Measurements from ENCODE around the gene RPRD1B. TPM values are rescaled to one million over a fixed set of nuclear protein-coding genes. Genes with fewer than 3 reads are reported as not detected.

RPRD1B gene
- polyA plus RNA-seq, 10 donors: 18.4 to 33.0 (median 26.5) TPM

- DNase-seq: no peak
Observed at GRCh38 chr20:38134427-38135270, 101.1 kb downstream of the RPRD1B start.

DNA sequence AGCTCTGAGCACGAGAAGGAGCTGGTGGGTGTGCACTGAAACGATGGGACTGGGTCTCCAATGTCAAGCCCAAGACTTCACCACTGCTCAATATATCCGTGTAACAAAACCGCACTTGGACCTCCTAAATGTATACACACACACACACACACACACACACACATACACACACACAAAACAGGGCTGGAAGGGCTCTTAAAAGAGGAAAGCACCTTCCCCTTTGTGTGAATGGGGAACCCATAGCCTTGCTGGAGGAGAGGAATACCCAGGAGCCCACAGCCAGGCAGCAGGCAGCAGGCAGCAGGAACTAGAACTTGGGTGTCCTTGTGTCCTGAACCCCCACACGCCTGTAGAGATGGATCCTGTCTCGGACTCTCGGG, 101.7 kb downstream of the RPRD1B start:
- DNase-seq: no peak

DNA sequence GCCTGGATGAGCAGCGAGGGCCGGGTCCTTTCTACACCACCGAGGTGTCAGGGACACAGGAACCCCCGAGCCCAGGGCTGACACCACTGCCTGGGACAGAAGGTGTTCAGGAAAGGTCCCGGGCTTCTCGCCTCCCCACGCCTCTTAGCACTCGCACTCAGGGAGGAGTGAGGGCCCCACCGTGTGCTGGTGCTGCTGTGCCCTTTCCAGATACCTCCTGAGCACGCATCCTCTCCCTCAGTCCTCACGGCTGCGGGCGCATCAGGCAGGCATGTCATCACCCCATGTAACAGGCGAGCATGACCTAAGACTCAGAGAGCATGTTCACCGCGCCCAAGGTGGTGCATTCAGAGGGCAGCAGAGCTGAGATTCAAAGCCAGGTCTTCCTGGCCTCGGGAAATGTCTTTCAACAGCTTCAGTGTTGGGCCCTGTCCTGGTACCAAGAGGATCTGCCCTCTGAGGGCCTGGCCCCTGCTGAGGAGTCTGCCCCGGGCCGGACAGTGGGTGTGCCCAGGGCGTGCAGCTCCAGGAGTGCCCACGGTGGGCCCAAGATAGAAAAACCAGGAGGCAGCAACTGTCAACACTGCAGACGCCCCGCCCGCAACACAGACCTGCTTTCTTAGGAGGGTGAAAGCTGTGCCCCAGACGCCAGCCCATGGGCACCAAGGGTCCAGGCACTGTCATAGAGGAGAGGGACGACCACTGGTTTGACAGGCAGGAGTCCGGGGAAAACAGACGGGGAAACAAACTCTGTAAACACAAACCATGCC, 102.3 kb downstream of the RPRD1B start:
- DNase-seq: no peak

DNA sequence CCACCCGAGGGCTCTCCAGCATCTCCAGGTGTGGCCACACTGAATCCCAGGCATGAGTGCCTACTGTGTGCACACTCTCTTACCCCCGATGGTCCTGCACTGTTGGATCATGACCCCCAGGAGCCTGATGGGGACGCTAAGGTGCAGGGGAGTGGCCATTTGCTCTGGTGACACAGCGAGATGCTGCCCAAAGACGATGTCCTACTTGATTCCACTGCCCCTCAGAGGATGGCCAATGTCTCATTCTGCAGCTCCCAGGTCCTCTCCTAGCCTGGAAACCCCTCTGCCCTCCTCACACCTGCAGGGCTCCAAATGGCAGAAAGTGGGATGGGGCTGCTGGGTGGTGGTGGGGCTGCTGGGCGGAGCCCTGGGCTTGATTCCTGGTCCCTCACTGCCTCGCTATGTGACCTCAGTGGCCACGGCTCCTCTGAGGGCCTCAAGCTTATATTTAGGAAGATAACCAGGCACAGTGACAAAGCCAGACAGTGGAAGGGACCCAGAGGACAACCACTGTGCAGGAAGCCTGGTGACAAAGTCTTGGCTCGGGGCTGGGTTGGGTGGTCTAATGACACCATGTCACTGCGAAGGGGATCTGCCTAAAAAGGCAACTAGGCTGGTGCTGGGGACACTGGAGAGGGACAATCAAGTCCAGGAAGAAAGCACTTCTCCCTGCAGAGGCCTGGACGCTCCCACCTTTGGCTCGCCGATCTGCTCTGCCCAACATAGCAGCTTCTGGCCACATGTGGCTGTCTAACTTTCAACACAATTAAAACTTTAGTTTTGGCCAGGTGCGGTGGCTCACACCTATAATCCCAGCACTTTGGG, 103.1 kb downstream of the RPRD1B start:
- DNase-seq: no peak

- DNase-seq: no peak
Observed at GRCh38 chr20:38137441-38138037, 104.0 kb downstream of the RPRD1B start.

DNA sequence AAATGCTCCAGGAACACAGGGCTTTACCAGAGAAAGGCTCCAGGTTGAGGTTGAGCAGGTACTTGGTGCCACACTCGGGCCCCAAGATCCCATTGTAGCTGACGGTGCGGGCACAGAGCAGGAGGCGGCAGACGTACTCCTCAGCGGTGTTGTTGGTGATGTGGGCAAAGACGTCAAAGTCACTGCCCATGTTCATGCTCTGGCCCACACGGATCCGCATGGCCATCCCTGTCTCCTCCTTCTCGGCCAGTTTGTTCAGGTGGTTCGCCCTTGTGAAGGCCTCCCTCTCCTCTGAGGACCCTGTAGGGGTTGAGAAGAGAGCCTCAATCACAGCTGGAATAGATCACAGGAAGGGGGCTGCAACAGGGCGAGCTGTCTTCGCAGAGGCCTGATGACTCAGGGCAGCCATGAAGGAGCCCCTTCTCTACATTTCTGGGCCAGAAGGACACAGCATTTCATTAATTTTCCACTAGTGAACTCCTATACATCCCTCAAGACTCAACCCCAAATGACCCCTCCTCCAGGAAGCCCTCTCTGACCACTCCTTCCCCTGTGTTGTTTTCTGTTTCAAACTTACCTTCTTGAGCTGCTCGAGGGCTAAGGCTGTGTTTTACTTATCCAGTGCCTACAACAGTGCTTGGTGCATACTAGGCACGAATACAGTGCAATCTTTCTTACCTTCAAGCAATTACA, 104.7 kb downstream of the RPRD1B start:
- no peak for DNase-seq

DNA sequence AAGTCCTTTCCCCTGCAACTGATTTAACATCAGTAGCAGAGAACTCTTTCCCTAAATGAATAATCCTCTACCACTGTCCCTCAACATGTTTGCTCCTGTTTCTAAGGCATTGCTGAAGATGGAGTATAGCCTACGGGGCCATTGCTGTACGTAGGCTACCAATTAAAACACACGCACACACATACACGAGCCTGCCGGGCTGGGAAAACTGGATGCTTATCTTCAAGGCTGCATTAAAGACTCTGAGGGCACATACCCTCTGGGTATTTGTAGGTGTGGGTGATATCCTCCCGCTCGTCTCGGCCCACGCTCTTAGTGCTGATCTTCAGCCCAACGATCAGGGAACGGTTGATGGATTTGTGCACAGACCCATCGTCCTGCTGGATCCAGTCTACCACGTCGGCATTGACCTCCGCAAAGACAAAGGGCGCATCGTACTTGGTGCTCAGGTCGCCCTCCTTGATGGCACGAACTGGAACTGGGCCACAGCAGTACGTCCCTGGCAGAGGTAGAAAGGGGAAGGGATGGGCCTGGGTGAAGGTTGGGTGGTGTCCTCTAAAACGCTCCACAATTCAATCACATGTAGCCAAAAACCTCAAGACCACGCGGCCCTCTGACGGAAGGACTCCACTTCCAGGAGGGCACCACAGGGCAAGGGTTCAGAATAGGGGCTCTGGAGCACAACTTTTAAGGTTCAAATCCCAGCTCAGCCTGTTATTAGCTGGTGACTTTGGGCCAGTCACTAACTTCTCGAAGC, 105.8 kb downstream of the RPRD1B start:
- DNase-seq: no peak

DNA sequence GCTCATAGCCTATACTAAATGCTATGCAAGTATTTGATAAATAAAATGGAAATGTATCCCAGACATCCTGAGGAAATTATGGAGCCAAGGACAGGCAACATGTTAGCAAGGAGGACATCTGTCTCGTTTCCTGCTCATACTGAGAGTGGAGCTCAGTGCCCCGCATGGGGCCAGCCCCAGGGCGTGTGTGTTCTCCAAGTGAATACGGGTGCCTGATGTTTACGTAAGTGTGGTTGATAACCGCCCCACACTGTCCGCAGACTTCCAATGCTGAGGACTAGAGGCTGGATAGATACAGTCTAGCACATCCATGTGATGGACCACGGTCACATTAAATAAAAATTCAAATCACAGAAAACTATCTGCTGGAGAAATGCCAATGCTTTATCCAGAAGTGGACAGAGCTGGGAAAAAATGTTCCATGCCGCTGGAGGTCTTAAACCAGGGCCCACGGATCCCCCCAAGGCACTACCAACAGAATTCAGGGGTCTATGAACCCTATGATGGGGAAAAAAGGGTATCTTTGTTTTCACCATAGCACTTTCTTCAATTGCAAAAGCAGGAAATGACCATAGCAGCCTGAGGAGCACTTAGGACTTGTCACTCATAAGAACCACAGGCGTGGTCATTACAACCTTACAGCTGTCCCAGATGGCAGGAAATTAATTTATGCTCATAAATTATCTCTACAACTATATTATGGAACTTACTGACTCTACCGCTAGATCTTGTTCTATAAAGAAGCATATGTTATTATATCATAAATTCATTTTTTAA, 106.6 kb downstream of the RPRD1B start:
- peak in 1 of 3 donors; percentile 29 for DNase-seq

DNA sequence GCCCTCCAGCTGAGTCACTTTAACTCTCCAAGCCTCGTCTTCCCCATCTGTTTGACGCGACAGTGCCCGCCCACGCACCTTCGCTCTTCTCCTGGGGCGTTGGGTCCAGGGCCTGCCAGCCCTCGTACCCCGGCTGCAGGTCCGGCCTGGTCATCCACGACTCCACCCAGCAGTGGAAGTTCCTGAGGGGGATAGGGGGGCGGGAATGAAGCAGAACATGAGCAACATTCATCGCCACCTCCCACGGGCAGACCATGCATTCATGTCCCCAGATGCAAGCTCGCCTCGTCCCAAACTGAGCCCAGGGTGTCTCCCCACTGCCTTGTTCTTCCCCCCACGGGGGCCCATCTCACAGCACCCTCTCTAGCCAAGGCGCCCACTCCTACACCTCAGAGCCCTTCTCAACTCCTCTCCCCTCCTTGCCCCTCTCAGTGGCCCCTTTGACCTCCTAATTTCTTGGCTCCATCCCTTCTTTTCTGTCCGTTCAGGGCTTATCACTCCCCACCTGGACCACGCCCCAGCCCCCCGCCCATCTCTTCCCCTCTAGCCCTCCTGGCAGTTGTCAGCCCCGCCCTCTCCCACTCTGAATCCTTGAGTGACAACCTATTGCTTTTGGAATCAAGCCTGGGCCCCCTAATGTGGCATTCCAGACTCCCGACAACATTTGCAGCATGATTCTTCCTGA, 107.8 kb downstream of the RPRD1B start:
- DNase-seq: no peak

Other genes starting within 250 kb of the RPRD1B start
- gene VSTM2L, start 130.6 kb upstream of the RPRD1B start, polyA plus RNA-seq (ENCODE audit: insufficient read length in 10 of 10): 1 to 10 TPM in 9 of 10 donors, under 1 TPM in 1; 0.80 to 3.9 (median 2.1) TPM
- 10 to 100 TPM; 13.0 to 19.3 (median 16.2) TPM for gene TTI1, start 290 bp upstream of the RPRD1B start, polyA plus RNA-seq (ENCODE audit: insufficient read length in 10 of 10)
- 10 to 100 TPM in 9 of 10 donors, 1 to 10 TPM in 1; 7.6 to 21.4 (median 14.5) TPM for gene TGM2, start 131.5 kb downstream of the RPRD1B start, polyA plus RNA-seq (ENCODE audit: insufficient read length in 10 of 10)
- 10 to 100 TPM in 5 of 10 donors, 1 to 10 TPM in 5; 4.5 to 24.0 (median 9.9) TPM for gene KIAA1755, start 227.0 kb downstream of the RPRD1B start, polyA plus RNA-seq (ENCODE audit: insufficient read length in 10 of 10)